B cell (primary cell): ENCODE data around the gene EIF3B. TPM values are rescaled to one million over a fixed set of nuclear protein-coding genes. Genes with fewer than 3 reads are reported as not detected.

Experiments
- ATAC-seq: fragments of 200-7000 bp; cut with Tn5 transposase; one replicate; pipeline ENCODE4 v1.10.0; 2021; ENCODE audit warnings: low read depth, mild to moderate bottlenecking, moderate number of reproducible peaks, moderate library complexity
- CTCF ChIA-PET: fragments of 350-600 bp; sonication (Branson Sonifier 250); formaldehyde crosslinking; loops from one replicate; lab custom pipeline; 2021; ENCODE audit warnings: antibody characterized with exemption, inconsistent platforms; lab: Charles Lee
- POLR2A ChIA-PET: fragments of 350-600 bp; sonication (Branson Sonifier 250); formaldehyde crosslinking; loops from one replicate; lab custom pipeline; 2021; ENCODE audit warnings: antibody characterized with exemption; lab: Charles Lee
- DNase-seq: peaks from one replicate; pipeline ENCODE4 v3.0.0; 2013
- H2AFZ ChIP-seq: 2 replicates; pipeline ENCODE4 v1.6.1; 2012; ENCODE audit warnings: mild to moderate bottlenecking, low read depth, low read length; ENCODE audit not compliant: insufficient read depth, poor library complexity, severe bottlenecking
- H3K27ac ChIP-seq, 2 donors: 1 replicate in 1 of 2; 2 replicates in 1 of 2; pipeline ENCODE4 v1.5.1; 2012 to 2013; ENCODE audit warnings: low read length in 2 of 2, mild to moderate bottlenecking in 2 of 2, moderate library complexity in 1 of 2
- H3K27me3 ChIP-seq, 4 experiments: fragments of 200-600 bp in 1 of 4; sonication (generic) in 1 of 4; replicated peaks in 1 of 4; 1 replicate in 2 of 4; 2 replicates in 2 of 4; pipeline versions ENCODE4 v1.6.1 to v1.7.0; 2013 to 2016; ENCODE audit warnings: low read length in 3 of 4, mild to moderate bottlenecking in 2 of 4, mixed read lengths in 1 of 4, moderate library complexity in 1 of 4; ENCODE audit not compliant: insufficient read depth in 4 of 4, control insufficient read depth in 3 of 4; ENCODE audit errors: control extremely low read depth in 1 of 4
- H3K36me3 ChIP-seq, 2 experiments: replicated peaks in 1 of 2; 1 replicate in 1 of 2; 2 replicates in 1 of 2; pipeline versions ENCODE4 v1.6.1 to v1.7.1; 2013; ENCODE audit warnings: low read length in 1 of 2; ENCODE audit not compliant: insufficient read depth in 2 of 2, control insufficient read depth in 1 of 2; ENCODE audit errors: control extremely low read depth in 1 of 2, extremely low read depth in 1 of 2
- H3K4me1 ChIP-seq, 2 donors: fragments of 200-600 bp in 1 of 2; sonication (generic) in 1 of 2; 1 replicate in 1 of 2; 2 replicates in 1 of 2; pipeline versions ENCODE4 v1.5.1 to v1.6.1; 2013 to 2017; ENCODE audit warnings: low read length in 2 of 2; ENCODE audit not compliant: control insufficient read depth in 2 of 2, insufficient read depth in 2 of 2
- H3K4me2 ChIP-seq: replicated peaks from 2 replicates; pipeline ENCODE3; 2012; ENCODE audit warnings: mild to moderate bottlenecking, low read depth, low read length; ENCODE audit not compliant: poor library complexity, severe bottlenecking
- H3K4me3 ChIP-seq, 5 experiments: fragments of 200-600 bp in 1 of 5; sonication (generic) in 1 of 5; 1 replicate in 3 of 5; 2 replicates in 2 of 5; pipeline versions ENCODE4 v1.5.1 to v1.7.0; 2011 to 2016; ENCODE audit warnings: low read length in 4 of 5, mild to moderate bottlenecking in 4 of 5, low read depth in 2 of 5, control low read depth in 1 of 5, moderate library complexity in 1 of 5; ENCODE audit not compliant: insufficient read depth in 1 of 5; ENCODE audit errors: control extremely low read depth in 1 of 5, extremely low read depth in 1 of 5
- H3K79me2 ChIP-seq: fragments of 200-600 bp; sonication (generic); one replicate; pipeline ENCODE4 v1.6.0; 2016; ENCODE audit warnings: low read length; ENCODE audit not compliant: control insufficient read depth, insufficient read depth
- H3K9ac ChIP-seq: fragments of 200-600 bp; sonication (generic); 2 replicates; pipeline ENCODE4 v1.6.1; 2017; ENCODE audit warnings: mild to moderate bottlenecking, low read length, moderate library complexity
- H3K9me3 ChIP-seq, 3 donors: one replicate each; pipeline versions ENCODE4 v1.6.1 to v1.7.1; 2013; ENCODE audit warnings: low read length in 2 of 3; ENCODE audit not compliant: control insufficient read depth in 2 of 3, insufficient read depth in 1 of 3; ENCODE audit errors: control extremely low read depth in 1 of 3
- H4K20me1 ChIP-seq: 2 replicates; pipeline ENCODE4 v1.6.0; 2012; ENCODE audit warnings: mild to moderate bottlenecking, low read length; ENCODE audit not compliant: insufficient read depth, control insufficient read depth, poor library complexity, severe bottlenecking
- H3K27ac Mint-ChIP-seq: one replicate; pipeline ENCODE4 v1.8.0; 2021; ENCODE audit warnings: mixed read lengths
- H3K27me3 Mint-ChIP-seq: one replicate; pipeline ENCODE4 v1.8.0; 2021; ENCODE audit warnings: mixed read lengths
- H3K4me1 Mint-ChIP-seq: one replicate; pipeline ENCODE4 v1.8.0; 2021; ENCODE audit warnings: mixed read lengths
- H3K4me3 Mint-ChIP-seq: one replicate; pipeline ENCODE4 v1.8.0; 2021; ENCODE audit warnings: mixed read lengths
- H3K9me3 Mint-ChIP-seq: one replicate; pipeline ENCODE4 v1.8.0; 2022; ENCODE audit warnings: mixed read lengths; ENCODE audit not compliant: insufficient read depth
- CTCF ChIP-seq: fragments of 200-600 bp; IDR thresholded peaks from one replicate; pipeline ENCODE4 v1.8.0; 2022; ENCODE audit warnings: antibody characterized with exemption, mild to moderate bottlenecking
- EZH2 ChIP-seq: IDR thresholded peaks from 2 replicates; pipeline ENCODE4 v1.6.1; 2012; ENCODE audit warnings: borderline replicate concordance, low read depth, mild to moderate bottlenecking, moderate library complexity, low read length; ENCODE audit not compliant: insufficient read depth, poor library complexity, severe bottlenecking
- WGBS: methylation state at CpG from one replicate; pipeline ENCODE4 v1.1.5; 2013; ENCODE audit warnings: missing lambda C conversion rate; ENCODE audit not compliant: insufficient coverage; 5-methylcytosine and 5-hydroxymethylcytosine counted together
- intact Hi-C: fragments of 100-400 bp; cut with micrococcal nuclease; formaldehyde crosslinking; loops from one replicate; pipeline ENCODE4 v1.10.0; 2022
- polyA plus RNA-seq: library from polyadenylated mRNA; depleted of rRNA; stranded (reverse); fragments of >200 nt; gene quantifications from 2 replicates; pipeline ENCODE4 v1.2.3, GENCODE V29; 2012
- total RNA-seq, 2 donors: library from RNA; stranded (reverse); fragments of 120-200 nt in 1 of 2; gene quantifications; 1 replicate in 1 of 2; 2 replicates in 1 of 2; pipeline versions ENCODE4 v1.2.3 to v1.2.4, GENCODE V29; 2013 to 2022

The EIF3B gene
- total and polyA plus RNA-seq, 2 donors (not counting 1 experiment from before 2014, with no cell fraction given), result 69.3 to 152 TPM

DNA sequence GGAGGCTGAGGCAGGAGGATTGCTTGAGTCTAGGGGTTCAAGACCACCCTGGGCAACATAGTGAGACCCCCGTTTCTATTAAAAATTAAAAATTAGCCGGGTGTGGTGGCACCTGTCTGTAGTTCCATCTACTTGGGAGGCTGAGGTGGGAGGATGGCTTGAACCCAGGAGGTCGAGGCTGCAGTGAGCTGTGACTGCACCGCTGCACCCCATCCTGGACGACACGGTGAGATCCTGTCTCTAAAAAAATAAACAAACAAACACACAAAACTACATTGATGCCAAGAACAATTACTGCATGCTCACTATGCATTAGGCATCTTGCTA, 48.0 kb downstream of the EIF3B start:
- Mint-ChIP-seq H3K27ac (peak overlapping the region; percentile 79), H3K27me3 (no peaks in the 10 kb centered on the region), H3K4me1 (peaks cover 45% of the 10 kb centered on the region), H3K4me3 (peak overlapping the region; percentile 88), H3K9me3 (no peaks in the 10 kb centered on the region)
- intact Hi-C loops, result loop anchor here (1.0 to 5.0 kb wide), 5 partner anchors 48 to 230 kb away; partner anchors contain the start of genes EIF3B, IQCE, SNX8 and TTYH3
- Histone ChIP-seq H3K4me2 (peak overlapping the region; percentile 65), H3K4me1 (peaks cover 33 to 51% of the 10 kb centered on the region in 2 donors), H3K36me3 (no peaks in the 10 kb centered on the region), H2AFZ (no peak overlapping the region), H3K27ac (peak overlapping the region in 1 of 2 donors; percentile 6), H3K27me3 (no peaks in the 10 kb centered on the region), H4K20me1 (no peaks in the 10 kb centered on the region), H3K9me3 (peaks cover 0 to 3% (median 0%) of the 10 kb centered on the region in 3 donors), H3K79me2 (peaks cover 5% of the 10 kb centered on the region), H3K9ac (peak overlapping the region; percentile 64), H3K4me3 (peak overlapping the region; percentile 50 to 72 (median 62))
- ChIA-PET POLR2A (interaction anchor here (1.0 to 1.3 kb wide), 2 partner anchors 11 to 108 kb away, joined by 3 to 7 read pairs; no protein-coding TSS in a partner anchor), CTCF (no interaction called here)
- no peak for ATAC-seq
- 71% methylated on average over 6 of the region's 6 CpGs for WGBS
- no peak for DNase-seq
- TF ChIP-seq CTCF (no peak), EZH2 (no peak)

GRCh38 chr7:2403014-2403717, 48.5 kb downstream of the EIF3B start, which contains the start of gene CHST12:
CHST12 (plus strand) TSS chr7:2403611; CDS start chr7:2432640, 29,029 bp downstream.
- Histone ChIP-seq H3K4me2 (peak within 1 kb of the TSS; percentile 99), H3K9ac (peak within 1 kb of the TSS; percentile 84), H4K20me1 (no peaks in the 10 kb centered on the region), H3K4me3 (peak within 1 kb of the TSS; percentile 50 to 83 (median 77)), H3K9me3 (peaks cover 0 to 3% (median 0%) of the 10 kb centered on the region in 3 donors), H2AFZ (peak within 1 kb of the TSS; percentile 82), H3K27ac (peak within 1 kb of the TSS; percentile 27 to 72), H3K27me3 (no peaks in the 10 kb centered on the region), H3K36me3 (no peaks in the 10 kb centered on the region), H3K4me1 (peaks cover 33 to 55% of the 10 kb centered on the region in 2 donors), H3K79me2 (peaks cover 10% of the 10 kb centered on the region)
- DNase-seq, result peak; percentile 98
- Mint-ChIP-seq H3K27ac (peak within 1 kb of the TSS; percentile 86), H3K27me3 (no peaks in the 10 kb centered on the region), H3K4me3 (peak within 1 kb of the TSS; percentile 88), H3K9me3 (no peaks in the 10 kb centered on the region), H3K4me1 (peaks cover 46% of the 10 kb centered on the region)
- CTCF ChIA-PET, result no interaction called here
- intact Hi-C loops, result loop anchor here (1.0 to 5.0 kb wide), 5 partner anchors 49 to 229 kb away; partner anchors contain the start of genes EIF3B, IQCE, SNX8 and TTYH3
- POLR2A ChIA-PET, result interaction anchor here (1.0 to 1.3 kb wide), 2 partner anchors 11 to 108 kb away, joined by 3 to 7 read pairs; no protein-coding TSS in a partner anchor
- 1% methylated on average over 89 of the region's 89 CpGs for WGBS
- ATAC-seq, result peak; percentile 78
- no peak for TF ChIP-seq EZH2
- TF ChIP-seq CTCF, result no peak
